Stimulated activated CD8-positive, alpha-beta memory T cell treated with anti-CD3 and anti-CD28 coated beads, Interleukin-15, amount 100 ng/mL, for 1 hour (primary cell): ENCODE results near the gene KAT5.
"Not testable (repeated sequence)": the region's sequence is repeated elsewhere in the genome, so short reads cannot be mapped to it uniquely, and the experiment has no call there.

Experiments
- DNase-seq: peaks from one replicate; pipeline ENCODE4 v3.0.0-alpha.2; 2020; ENCODE audit warnings: low read depth

Gene KAT5

GRCh38 chr11:65744699-65745042 is 32.6 kb downstream of the KAT5 start:
- DNase-seq = no peak

GRCh38 chr11:65745049-65745448 is 33.0 kb downstream of the KAT5 start:
- DNase-seq = no peak

GRCh38 chr11:65762169-65762568 is 50.1 kb downstream of the KAT5 start:
- DNase-seq = not testable (repeated sequence)

- DNase-seq = not testable (repeated sequence)
Observed at GRCh38 chr11:65762816-65763215, 50.8 kb downstream of the KAT5 start.

GRCh38 chr11:65764434-65764833 is 52.4 kb downstream of the KAT5 start:
- DNase-seq = no peak

- no peak for DNase-seq
Observed at GRCh38 chr11:65766535-65766934, 54.5 kb downstream of the KAT5 start.

GRCh38 chr11:65767406-65767805 is 55.4 kb downstream of the KAT5 start:
- no peak for DNase-seq

GRCh38 chr11:65767806-65768205 is 55.8 kb downstream of the KAT5 start:
- DNase-seq = not testable (repeated sequence)
